HepG2 (cell line): ENCODE measurements around the gene ZNF629. TPM values are rescaled to one million over a fixed set of nuclear protein-coding genes. Genes with fewer than 3 reads are reported as not detected.

Experiments
- ATAC-seq: fragments of 200-7000 bp; cut with Tn5 transposase; 3 replicates; pipeline ENCODE4 v1.9.1; 2020; ENCODE audit warnings: mild to moderate bottlenecking, moderate library complexity
- BruUV-seq: library from RNA; stranded (reverse); fragments of 400-500 nt; replicated peaks from 2 replicates; lab custom pipeline; 2021; lab: Mats Ljungman, UMichigan
- CTCF ChIA-PET: fragments of 300-600 bp; formaldehyde crosslinking; extraction: SDS; loops from one replicate; lab custom pipeline; 2021; ENCODE audit warnings: low total read pairs, inconsistent platforms, low intra/inter-chr PET ratio; lab: Yijun Ruan, JAX
- POLR2A ChIA-PET: fragments of 350-600 bp; sonication (Branson Sonifier 250); formaldehyde crosslinking; loops from one replicate; lab custom pipeline; 2020; ENCODE audit warnings: antibody characterized with exemption, inconsistent platforms; lab: Yijun Ruan, JAX
- DNase-seq: peaks from one replicate; pipeline ENCODE4 v3.0.0-alpha.2; 2015; ENCODE audit warnings: low spot score
- FAIRE-seq: peaks from 3 replicates; lab custom pipeline; 2011; peaks lifted over from hg19 to GRCh38; lab: Jason Lieb, UNC
- H2AFZ ChIP-seq: one replicate; pipeline ENCODE4 v1.6.1; 2011; ENCODE audit warnings: low read length, inconsistent platforms
- H3K27ac ChIP-seq: fragments of 300-600 bp; 3 replicates; pipeline ENCODE4 v1.8.0; 2011; ENCODE audit warnings: mixed run types, mild to moderate bottlenecking, mixed read lengths, low read length, inconsistent platforms; ENCODE audit not compliant: insufficient read depth; ENCODE audit errors: extremely low read length
- H3K27me3 ChIP-seq, 2 experiments: fragments of 200-600 bp in 1 of 2; 2 replicates in 1 of 2; 3 replicates in 1 of 2; pipeline versions ENCODE4 v1.6.0 to v1.8.0; 2011; ENCODE audit warnings: low read length in 2 of 2, mild to moderate bottlenecking in 2 of 2, moderate library complexity in 2 of 2, inconsistent platforms in 1 of 2; ENCODE audit not compliant: insufficient read depth in 2 of 2, control insufficient read depth in 1 of 2
- H3K36me3 ChIP-seq, 2 experiments: fragments of 200-600 bp in 1 of 2; replicated peaks in 1 of 2; 2 replicates in 1 of 2; 3 replicates in 1 of 2; pipeline versions ENCODE4 v1.5.1 to v1.8.0; 2011; ENCODE audit warnings: low read length in 2 of 2, inconsistent platforms in 1 of 2; ENCODE audit not compliant: insufficient read depth in 2 of 2, control insufficient read depth in 1 of 2
- H3K4me1 ChIP-seq: 2 replicates; pipeline ENCODE4 v1.5.1; 2012; ENCODE audit warnings: low read length, inconsistent platforms; ENCODE audit not compliant: insufficient read depth
- H3K4me2 ChIP-seq: 2 replicates; pipeline ENCODE4 v1.6.0; 2011; ENCODE audit warnings: low read depth, low read length, inconsistent platforms
- H3K4me3 ChIP-seq, 3 experiments: fragments of 200-600 bp in 1 of 3; sonication (generic), shearing (Covaris generic) in 1 of 3; replicated peaks in 1 of 3; 2 replicates each; pipeline ENCODE4 v1.5.1; 2011 to 2016; ENCODE audit warnings: low read length in 3 of 3, inconsistent platforms in 2 of 3, low read depth in 2 of 3, mild to moderate bottlenecking in 2 of 3, control low read depth in 1 of 3, mixed read lengths in 1 of 3; ENCODE audit not compliant: insufficient read depth in 1 of 3
- H3K79me2 ChIP-seq: one replicate; pipeline ENCODE4 v1.6.1; 2011; ENCODE audit warnings: low read length, inconsistent platforms; ENCODE audit not compliant: insufficient read depth
- H3K9ac ChIP-seq: 2 replicates; pipeline ENCODE4 v1.6.0; 2011; ENCODE audit warnings: mild to moderate bottlenecking, low read depth, low read length, inconsistent platforms; ENCODE audit not compliant: insufficient read depth
- H3K9me3 ChIP-seq: 2 replicates; pipeline ENCODE4 v1.5.1; 2012; ENCODE audit warnings: mild to moderate bottlenecking, low read length
- H4K20me1 ChIP-seq: 2 replicates; pipeline ENCODE4 v1.6.0; 2011; ENCODE audit warnings: inconsistent platforms, mild to moderate bottlenecking, low read length, moderate library complexity; ENCODE audit not compliant: insufficient read depth
- AGO2 ChIP-seq: fragments of 200-400 bp; formaldehyde crosslinking; optimal IDR thresholded peaks from 2 replicates; pipeline ENCODE3; 2017; ENCODE audit warnings: mild to moderate bottlenecking, low read depth, low read length, moderate library complexity
- MLLT10 ChIP-seq: sonication (generic); formaldehyde crosslinking; IDR thresholded peaks from 2 replicates; pipeline ENCODE4 v1.4.0; 2020; ENCODE audit warnings: missing genetic modification reagents
- RBFOX2 ChIP-seq: fragments of 200-400 bp; formaldehyde crosslinking; IDR thresholded peaks from 2 replicates; pipeline ENCODE4 v1.6.1; 2017; ENCODE audit warnings: low read depth, mild to moderate bottlenecking, low read length
- TBX3 ChIP-seq: fragments of 450-650 bp; IDR thresholded peaks from 2 replicates; pipeline ENCODE4 v1.6.1; 2017; ENCODE audit warnings: antibody characterized with exemption, mild to moderate bottlenecking, inconsistent platforms, borderline replicate concordance
- ZNF687 ChIP-seq: sonication (generic); formaldehyde crosslinking; IDR thresholded peaks from 2 replicates; pipeline ENCODE4 v1.5.1; 2020; ENCODE audit warnings: mild to moderate bottlenecking, missing genetic modification reagents, moderate library complexity
- ZSCAN9 ChIP-seq: IDR thresholded peaks from 2 replicates; pipeline ENCODE4 v1.6.1; 2016; ENCODE audit warnings: borderline replicate concordance
- WGBS: methylation state at CpG from one replicate; pipeline ENCODE4 v1.1.6; 2017; ENCODE audit warnings: low lambda C conversion rate; 5-methylcytosine and 5-hydroxymethylcytosine counted together
- in situ Hi-C: cut with HindIII; loops from 2 replicates; pipeline ENCODE4 v1.10.0; 2017; ENCODE audit warnings: low pct_unique_long_range_greater_than_20kb; ENCODE audit not compliant: extremely low pct_ligation_motif_present
- intact Hi-C: fragments of 100-400 bp; cut with micrococcal nuclease; formaldehyde crosslinking; loops from one replicate; pipeline ENCODE4 v1.10.0; 2022; ENCODE audit not compliant: unreplicated experiment
- polyA plus RNA-seq, 8 experiments: library from polyadenylated mRNA; depleted of rRNA in 3 of 8; stranded (reverse) in 7 of 8; unstranded in 1 of 8; fragments of >200 nt; fragmentation: Illumina TruSeq in 4 of 8; extraction: Trizol in 4 of 8; gene quantifications; 2 replicates each; pipeline versions ENCODE4 v1.2.1 to v1.2.3, GENCODE V29; 2011 to 2016; ENCODE audit warnings: low read depth in 4 of 8, missing spikeins in 1 of 8, mixed read lengths in 1 of 8; ENCODE audit not compliant: insufficient read depth in 1 of 8
- total RNA-seq, 5 experiments: library from RNA; depleted of rRNA; stranded (reverse); fragments of >200 nt; fragmentation: Illumina TruSeq; extraction: Trizol; gene quantifications; 2 replicates each; pipeline ENCODE4 v1.2.3, GENCODE V29; 2016; ENCODE audit warnings: low read depth in 1 of 5

The ZNF629 gene
- total and polyA plus RNA-seq, 2 of the 13 experiments (the other 11 are each of a cell fraction or from before 2014, with no cell fraction given), result 6.1 to 16.5 TPM

GRCh38 chr16:30782486-30783279 is 4.3 kb downstream of the ZNF629 start:
- no peaks in the 10 kb centered on the region; a peak in 1 of 5 replicates for H3K27me3 ChIP-seq
- WGBS, result 98% methylated on average over 61 of the region's 63 CpGs
- no TSS peak for BruUV-seq
- H3K9me3 ChIP-seq, result no peaks in the 10 kb centered on the region
- H3K4me3 ChIP-seq, result no peak overlapping the region
- H4K20me1 ChIP-seq, result no peaks in the 10 kb centered on the region; the same call in 1 of the 2 replicates
- H3K79me2 ChIP-seq, result peaks cover 26% of the 10 kb centered on the region
- CTCF ChIA-PET, result no interaction called here
- no peak for DNase-seq
- H2AFZ ChIP-seq, result no peak overlapping the region
- POLR2A ChIA-PET, result interaction anchor here (1.3 to 4.2 kb wide), 2 partner anchors 24 to 32 kb away, joined by 4 to 30 read pairs; no protein-coding TSS in a partner anchor
- H3K27ac ChIP-seq, result no peak overlapping the region
- peaks cover 19 to 29% of the 10 kb centered on the region in 2 experiments for H3K36me3 ChIP-seq
- in situ Hi-C loops, result no loop called here
- intact Hi-C loops, result no loop called here
- no peak for FAIRE-seq
- no peak overlapping the region for H3K4me2 ChIP-seq
- no peak for ATAC-seq
- no peak overlapping the region for H3K9ac ChIP-seq
- H3K4me1 ChIP-seq, result peaks cover 26% of the 10 kb centered on the region
- TF ChIP-seq ZSCAN9 (CRISPR knock-in tag) (no peak), TBX3 (no peak), RBFOX2 (peak; percentile 27; the same call in 1 of the 2 replicates), ZNF687 (CRISPR knock-in tag) (0 out of 2 replicates have a peak, but pooled peaks have one; percentile 2), MLLT10 (CRISPR knock-in tag) (0 out of 2 replicates have a peak, but pooled peaks have one; percentile 44), AGO2 (peak; percentile 4)
